Dendritic cell treated with granulocyte-macrophage colony-stimulating factor and Interleukin-4, amounts not matched to agents 40 ng/mL and 50 ng/mL, for 4 days (primary cell): ENCODE results near the gene G6PD.
A peak's percentile ranks its signal among the peaks of the same experiment; 100 is the strongest.

Experiments used
- H3K27ac Mint-ChIP-seq: one replicate; pipeline ENCODE4 v1.8.0; 2022; ENCODE audit warnings: mild to moderate bottlenecking, mixed read lengths
- H3K27me3 Mint-ChIP-seq: one replicate; pipeline ENCODE4 v1.8.0; 2022; ENCODE audit warnings: mild to moderate bottlenecking, mixed read lengths
- H3K36me3 Mint-ChIP-seq: one replicate; pipeline ENCODE4 v1.8.0; 2022; ENCODE audit warnings: low read depth, mixed read lengths
- H3K4me1 Mint-ChIP-seq: one replicate; pipeline ENCODE4 v1.8.0; 2022; ENCODE audit warnings: low read depth, mixed read lengths
- H3K4me3 Mint-ChIP-seq: one replicate; pipeline ENCODE4 v1.8.0; 2022; ENCODE audit warnings: mild to moderate bottlenecking, moderate library complexity, mixed read lengths
- H3K9me3 Mint-ChIP-seq: one replicate; pipeline ENCODE4 v1.8.0; 2022; ENCODE audit warnings: mixed read lengths
- intact Hi-C: fragments of 100-400 bp; cut with micrococcal nuclease; formaldehyde crosslinking; loops from one replicate; pipeline ENCODE4 v1.15.0; 2022

The G6PD gene

GRCh38 chrX:154483325-154483724 lies 63.3 kb downstream of the G6PD start:
- Mint-ChIP-seq H3K27ac (no peak overlapping the region), H3K4me3 (no peak overlapping the region), H3K4me1 (peaks cover 28% of the 10 kb centered on the region), H3K9me3 (no peaks in the 10 kb centered on the region), H3K27me3 (peaks cover 1% of the 10 kb centered on the region), H3K36me3 (peaks cover 37% of the 10 kb centered on the region)
- intact Hi-C loops, result no loop called here

GRCh38 chrX:154482786-154483185 lies 63.9 kb downstream of the G6PD start:
- Mint-ChIP-seq H3K4me3 (no peak overlapping the region), H3K9me3 (no peaks in the 10 kb centered on the region), H3K27me3 (peaks cover 1% of the 10 kb centered on the region), H3K4me1 (peaks cover 22% of the 10 kb centered on the region), H3K36me3 (peaks cover 31% of the 10 kb centered on the region), H3K27ac (peak overlapping the region; percentile 3)
- intact Hi-C loops, result no loop called here

- Mint-ChIP-seq H3K4me1 (peaks cover 20% of the 10 kb centered on the region), H3K9me3 (no peaks in the 10 kb centered on the region), H3K36me3 (peaks cover 27% of the 10 kb centered on the region), H3K27ac (peak overlapping the region; percentile 3), H3K4me3 (no peak overlapping the region), H3K27me3 (no peaks in the 10 kb centered on the region)
- intact Hi-C loops, result no loop called here
Measured at GRCh38 chrX:154481911-154482601, 64.6 kb downstream of the G6PD start.
